ENCODE data around the gene ANP32A.

GRCh38 chr15:68817304-68818065, 3.2 kb downstream of the ANP32A start:
- TF ChIP-seq GATA2 (IDR thresholded peaks at IDR 0.05; ENCODE audit: low read depth, low read length) (no peak), GATA3 (IDR thresholded peaks at IDR 0.05; ENCODE audit: low read depth, low read length) (no peak)

Data from SH-SY5Y (cell line).